Measurements from ENCODE around the gene MBD5. TPM values are rescaled to one million over a fixed set of nuclear protein-coding genes. Genes with fewer than 3 reads are reported as not detected.

MBD5 gene
- total RNA-seq, 2 donors from 2014 or later: 34.7 to 40.9 TPM

DNA sequence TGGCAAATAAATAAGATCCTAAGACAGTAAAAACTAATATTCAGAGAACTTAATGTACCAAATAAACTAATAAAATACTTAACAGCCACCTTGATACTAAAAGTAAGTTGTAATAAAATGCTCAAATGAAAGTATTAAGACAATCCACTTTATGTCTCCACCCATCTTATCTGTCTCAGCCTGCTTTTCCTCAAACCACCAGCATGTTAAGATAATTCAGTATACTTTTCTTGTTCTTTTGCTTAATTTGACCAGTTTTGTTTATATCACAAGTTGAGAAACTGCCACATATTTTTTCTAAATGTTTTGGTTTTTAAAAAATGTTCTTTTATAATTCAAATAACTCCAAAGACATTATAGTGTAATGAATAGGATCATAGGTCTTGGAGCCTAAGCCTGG is 142.0 kb downstream of the MBD5 start:
- no peak overlapping the region for H3K27ac Mint-ChIP-seq
- ATAC-seq (replicated peaks in 1 of 2): no peak
- H3K27me3 Mint-ChIP-seq (ENCODE audit: low read depth): no peaks in the 10 kb centered on the region
- H3K4me1 Mint-ChIP-seq (ENCODE audit: low read depth): no peaks in the 10 kb centered on the region
- H3K9me3 Mint-ChIP-seq: no peaks in the 10 kb centered on the region
- no peak overlapping the region for H3K4me3 Mint-ChIP-seq
- DNase-seq: no peak
- H3K36me3 Mint-ChIP-seq (ENCODE audit: insufficient read depth in 2 of 2): no peaks in the 10 kb centered on the region

GRCh38 chr2:148165975-148166374 is 145.1 kb downstream of the MBD5 start:
- DNase-seq (no peak), ATAC-seq (replicated peaks in 1 of 2) (no peak)
- Mint-ChIP-seq H3K4me1 (ENCODE audit: low read depth) (no peaks in the 10 kb centered on the region), H3K36me3 (ENCODE audit: insufficient read depth in 2 of 2) (peaks cover 0 to 3% of the 10 kb centered on the region in 2 donors), H3K4me3 (no peak overlapping the region), H3K27ac (no peak overlapping the region), H3K27me3 (ENCODE audit: low read depth) (no peaks in the 10 kb centered on the region), H3K9me3 (peaks cover 0 to 2% of the 10 kb centered on the region in 2 donors)

GRCh38 chr2:148167241-148167766 is 146.4 kb downstream of the MBD5 start:
- peaks cover 0 to 3% of the 10 kb centered on the region in 2 donors for H3K36me3 Mint-ChIP-seq (ENCODE audit: insufficient read depth in 2 of 2)
- ATAC-seq (replicated peaks in 1 of 2) (no peak), DNase-seq (no peak)
- H3K4me1 Mint-ChIP-seq (ENCODE audit: low read depth): no peaks in the 10 kb centered on the region
- H3K9me3 Mint-ChIP-seq: peaks cover 0 to 2% of the 10 kb centered on the region in 2 donors
- no peak overlapping the region for H3K4me3 Mint-ChIP-seq
- H3K27me3 Mint-ChIP-seq (ENCODE audit: low read depth): no peaks in the 10 kb centered on the region
- no peak overlapping the region for H3K27ac Mint-ChIP-seq

- H3K27ac Mint-ChIP-seq: no peak overlapping the region
- H3K9me3 Mint-ChIP-seq: peaks cover 0 to 2% of the 10 kb centered on the region in 2 donors
- no peaks in the 10 kb centered on the region for H3K27me3 Mint-ChIP-seq (ENCODE audit: low read depth)
- peaks cover 0 to 3% of the 10 kb centered on the region in 2 donors for H3K36me3 Mint-ChIP-seq (ENCODE audit: insufficient read depth in 2 of 2)
- DNase-seq (no peak), ATAC-seq (replicated peaks in 1 of 2) (no peak)
- no peaks in the 10 kb centered on the region for H3K4me1 Mint-ChIP-seq (ENCODE audit: low read depth)
- H3K4me3 Mint-ChIP-seq: no peak overlapping the region
These were observed 147.0 kb downstream of the MBD5 start for GRCh38 chr2:148167855-148168254.

GRCh38 chr2:148172131-148172753 is 151.4 kb downstream of the MBD5 start:
- Mint-ChIP-seq H3K9me3 (peaks cover 0 to 2% of the 10 kb centered on the region in 2 donors), H3K4me3 (no peak overlapping the region), H3K4me1 (ENCODE audit: low read depth) (no peaks in the 10 kb centered on the region), H3K27me3 (ENCODE audit: low read depth) (no peaks in the 10 kb centered on the region), H3K27ac (no peak overlapping the region), H3K36me3 (ENCODE audit: insufficient read depth in 2 of 2) (peaks cover 0 to 3% of the 10 kb centered on the region in 2 donors)
- ATAC-seq (replicated peaks in 1 of 2) (no peak), DNase-seq (no peak)

GRCh38 chr2:148173168-148173567 is 152.3 kb downstream of the MBD5 start:
- no peak overlapping the region for H3K4me3 Mint-ChIP-seq
- H3K36me3 Mint-ChIP-seq (ENCODE audit: insufficient read depth in 2 of 2): peaks cover 0 to 3% of the 10 kb centered on the region in 2 donors
- H3K27ac Mint-ChIP-seq: no peak overlapping the region
- DNase-seq (no peak), ATAC-seq (replicated peaks in 1 of 2) (no peak)
- H3K27me3 Mint-ChIP-seq (ENCODE audit: low read depth): no peaks in the 10 kb centered on the region
- H3K9me3 Mint-ChIP-seq: peaks cover 0 to 2% of the 10 kb centered on the region in 2 donors
- H3K4me1 Mint-ChIP-seq (ENCODE audit: low read depth): no peaks in the 10 kb centered on the region

GRCh38 chr2:148177559-148177958 is 156.7 kb downstream of the MBD5 start:
- DNase-seq: no peak
- Mint-ChIP-seq H3K27me3 (ENCODE audit: low read depth) (no peaks in the 10 kb centered on the region), H3K4me1 (ENCODE audit: low read depth) (no peaks in the 10 kb centered on the region), H3K36me3 (ENCODE audit: insufficient read depth in 2 of 2) (no peaks in the 10 kb centered on the region), H3K9me3 (no peaks in the 10 kb centered on the region), H3K27ac (no peak overlapping the region), H3K4me3 (no peak overlapping the region)
- no peak for ATAC-seq (replicated peaks in 1 of 2)

DNA sequence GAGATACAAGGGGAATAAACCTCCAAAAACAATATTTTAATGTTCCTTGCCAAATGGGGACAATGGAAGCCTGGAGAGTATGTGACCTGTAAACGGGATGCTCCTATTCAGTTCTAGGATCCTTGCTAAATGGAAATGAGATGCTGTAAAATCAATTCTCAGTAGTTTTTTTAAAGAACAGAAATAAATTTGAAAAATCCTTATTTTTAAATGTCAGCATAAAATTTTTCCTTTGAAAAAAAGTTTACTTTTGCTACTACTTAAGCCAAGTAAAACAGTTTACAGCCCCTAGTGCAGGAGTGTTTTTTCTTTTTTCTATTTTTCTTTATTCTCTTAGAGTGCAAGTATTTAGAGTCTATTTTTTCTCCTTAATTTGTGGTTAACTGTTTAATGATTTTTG is 158.8 kb downstream of the MBD5 start:
- no peaks in the 10 kb centered on the region for H3K27me3 Mint-ChIP-seq (ENCODE audit: low read depth)
- no peak overlapping the region for H3K4me3 Mint-ChIP-seq
- no peaks in the 10 kb centered on the region for H3K36me3 Mint-ChIP-seq (ENCODE audit: insufficient read depth in 2 of 2)
- no peak overlapping the region for H3K27ac Mint-ChIP-seq
- no peaks in the 10 kb centered on the region for H3K4me1 Mint-ChIP-seq (ENCODE audit: low read depth)
- ATAC-seq (replicated peaks in 1 of 2) (no peak), DNase-seq (no peak)
- no peaks in the 10 kb centered on the region for H3K9me3 Mint-ChIP-seq

GRCh38 chr2:148184976-148185375 is 164.1 kb downstream of the MBD5 start:
- no peaks in the 10 kb centered on the region for H3K4me1 Mint-ChIP-seq (ENCODE audit: low read depth)
- H3K27ac Mint-ChIP-seq: peak overlapping the region; percentile 1
- H3K4me3 Mint-ChIP-seq: no peak overlapping the region
- no peak for ATAC-seq (replicated peaks in 1 of 2)
- H3K9me3 Mint-ChIP-seq: no peaks in the 10 kb centered on the region
- DNase-seq: no peak
- H3K36me3 Mint-ChIP-seq (ENCODE audit: insufficient read depth in 2 of 2): peaks cover 4 to 12% of the 10 kb centered on the region in 2 donors
- H3K27me3 Mint-ChIP-seq (ENCODE audit: low read depth): no peaks in the 10 kb centered on the region

GRCh38 chr2:148194882-148195281 is 174.0 kb downstream of the MBD5 start:
- DNase-seq (no peak), ATAC-seq (replicated peaks in 1 of 2) (no peak)
- Mint-ChIP-seq H3K9me3 (no peaks in the 10 kb centered on the region), H3K4me3 (no peak overlapping the region), H3K36me3 (ENCODE audit: insufficient read depth in 2 of 2) (no peaks in the 10 kb centered on the region), H3K4me1 (ENCODE audit: low read depth) (no peaks in the 10 kb centered on the region), H3K27me3 (ENCODE audit: low read depth) (no peaks in the 10 kb centered on the region), H3K27ac (no peak overlapping the region)

DNA sequence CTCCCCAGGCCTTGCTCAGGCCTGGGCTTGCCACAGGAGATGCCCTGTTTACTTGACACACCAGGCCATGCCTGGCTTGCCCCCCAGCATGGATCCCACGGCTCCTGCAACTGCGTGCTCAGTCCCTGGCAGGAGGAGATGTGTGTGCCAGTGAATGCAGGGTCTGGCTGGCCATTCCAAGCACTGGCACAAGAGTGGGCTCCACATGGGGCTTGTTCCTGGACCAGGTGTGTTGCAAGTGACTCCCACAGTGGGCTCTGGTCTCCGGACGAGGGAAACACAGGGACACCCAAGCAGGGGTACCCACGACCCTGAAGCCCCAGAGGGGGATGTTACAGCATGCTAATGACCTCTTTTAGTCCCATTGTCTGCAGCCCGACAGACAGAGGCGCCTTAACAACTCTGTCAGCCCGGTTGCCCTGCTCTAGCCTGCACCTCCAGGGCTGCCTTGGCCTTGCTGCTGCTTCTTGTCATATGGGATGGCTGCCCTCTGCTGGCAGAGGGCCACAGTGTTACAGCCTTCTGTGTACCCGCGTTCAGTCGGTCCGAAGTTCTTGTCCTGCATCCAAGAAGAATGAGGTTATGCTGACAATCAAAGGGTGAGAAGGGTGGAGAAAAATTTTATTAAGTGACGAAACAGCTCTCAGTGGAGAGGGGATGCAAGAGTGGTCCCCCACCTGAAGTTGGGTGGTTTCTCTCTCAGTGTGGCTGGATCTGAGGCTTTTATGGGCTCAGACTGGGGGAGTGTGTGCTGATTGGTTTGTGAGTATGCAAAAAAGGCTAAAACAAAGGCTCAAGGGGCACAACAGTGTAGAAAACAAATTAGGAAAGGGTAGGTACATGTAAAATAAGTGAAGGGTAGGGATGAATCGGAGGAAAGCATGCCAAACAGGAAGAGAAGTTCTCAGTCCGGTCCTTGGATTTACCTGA is 180.4 kb downstream of the MBD5 start:
- Mint-ChIP-seq H3K9me3 (no peaks in the 10 kb centered on the region), H3K27ac (no peak overlapping the region), H3K27me3 (ENCODE audit: low read depth) (no peaks in the 10 kb centered on the region), H3K4me1 (ENCODE audit: low read depth) (no peaks in the 10 kb centered on the region), H3K4me3 (no peak overlapping the region), H3K36me3 (ENCODE audit: insufficient read depth in 2 of 2) (peaks cover 0 to 3% of the 10 kb centered on the region in 2 donors)
- ATAC-seq (replicated peaks in 1 of 2) (peak; percentile 62 to 75), DNase-seq (peak; percentile 37 to 38)

DNA sequence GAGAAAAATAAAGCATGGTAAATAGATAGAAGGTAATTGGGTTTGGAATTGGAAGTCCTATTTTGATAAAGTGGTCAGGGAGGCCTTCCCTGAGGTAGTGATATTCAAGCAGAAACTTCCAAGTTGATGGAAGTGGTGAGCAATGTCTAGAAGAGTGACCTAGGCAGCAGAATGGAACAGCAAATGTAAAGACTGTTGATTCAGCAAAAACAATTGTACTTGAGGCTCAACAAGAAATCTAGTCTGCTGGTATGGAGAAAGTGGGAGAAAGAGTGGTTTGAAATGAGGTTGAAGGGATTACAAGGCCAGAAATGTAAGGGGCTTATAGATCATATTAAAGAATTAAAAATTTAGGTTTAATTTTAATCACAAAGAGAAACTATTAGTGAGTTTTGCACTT is 181.3 kb downstream of the MBD5 start:
- DNase-seq (no peak), ATAC-seq (replicated peaks in 1 of 2) (no peak)
- Mint-ChIP-seq H3K27ac (no peak overlapping the region), H3K4me1 (ENCODE audit: low read depth) (no peaks in the 10 kb centered on the region), H3K36me3 (ENCODE audit: insufficient read depth in 2 of 2) (peaks cover 0 to 3% of the 10 kb centered on the region in 2 donors), H3K4me3 (no peak overlapping the region), H3K27me3 (ENCODE audit: low read depth) (no peaks in the 10 kb centered on the region), H3K9me3 (peaks cover 0 to 2% of the 10 kb centered on the region in 2 donors)

DNA sequence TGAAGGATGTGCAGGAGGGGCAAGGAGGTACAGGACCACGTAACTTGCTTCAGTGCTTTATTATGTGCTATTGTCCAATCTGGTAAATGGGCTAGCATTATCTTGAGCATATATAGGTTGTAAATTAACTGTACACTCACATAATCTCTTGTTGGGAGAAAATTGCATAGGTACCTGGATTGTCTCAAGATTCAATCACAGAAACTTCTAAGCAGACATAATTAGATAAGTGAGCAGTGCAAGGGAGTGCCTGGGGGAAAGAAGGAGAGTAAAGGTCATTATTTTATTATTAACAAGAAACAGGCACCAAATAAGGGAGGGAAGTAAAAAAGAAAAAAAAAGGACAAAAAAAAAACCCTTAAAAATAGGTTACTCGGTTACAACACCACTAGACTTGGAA is 186.2 kb downstream of the MBD5 start:
- Mint-ChIP-seq H3K36me3 (ENCODE audit: insufficient read depth in 2 of 2) (peaks cover 0 to 5% of the 10 kb centered on the region in 2 donors), H3K27me3 (ENCODE audit: low read depth) (no peaks in the 10 kb centered on the region), H3K4me3 (no peak overlapping the region), H3K4me1 (ENCODE audit: low read depth) (no peaks in the 10 kb centered on the region), H3K27ac (no peak overlapping the region), H3K9me3 (peaks cover 0 to 2% of the 10 kb centered on the region in 2 donors)
- ATAC-seq (replicated peaks in 1 of 2): no peak
- DNase-seq: no peak
